Pancreas (tissue), 10 donors: Measurements from ENCODE around the gene U2AF1L4. TPM values are rescaled to one million over a fixed set of nuclear protein-coding genes. Genes with fewer than 3 reads are reported as not detected.

ENCODE experiments used
- ATAC-seq, 4 donors: fragments of 200-7000 bp; cut with Tn5 transposase; one replicate each; pipeline versions ENCODE4 v1.8.0 to v1.9.1; 2020; ENCODE audit warnings: mild to moderate bottlenecking in 4 of 4, moderate library complexity in 4 of 4
- DNase-seq, 6 donors: peaks; one replicate each; pipeline ENCODE4 v3.0.0-alpha.2; 2020
- FAIRE-seq: peaks from 2 replicates; lab custom pipeline; 2012; peaks lifted over from hg19 to GRCh38; lab: Jason Lieb, UNC
- H3K27ac ChIP-seq, 4 donors: fragments of 200-600 bp; sonication (generic); 1 replicate in 3 of 4; 2 replicates in 1 of 4; pipeline versions ENCODE4 v1.5.0 to v1.8.0; 2020
- H3K27me3 ChIP-seq, 4 donors: fragments of 200-600 bp; one replicate each; pipeline ENCODE4 v1.8.0; 2021
- H3K36me3 ChIP-seq, 3 donors: fragments of 200-600 bp; sonication (generic) in 1 of 3; one replicate each; pipeline versions ENCODE4 v1.5.0 to v1.8.0; 2020 to 2021
- H3K4me1 ChIP-seq, 3 donors: fragments of 200-600 bp; one replicate each; pipeline ENCODE4 v1.8.0; 2021
- H3K4me3 ChIP-seq, 4 donors: fragments of 200-600 bp; sonication (generic) in 2 of 4; one replicate each; pipeline versions ENCODE4 v1.5.0 to v1.8.0; 2020 to 2021
- H3K9me3 ChIP-seq, 4 donors: fragments of 200-600 bp; one replicate each; pipeline ENCODE4 v1.8.0; 2021
- CTCF ChIP-seq, 4 donors: fragments of 200-600 bp; sonication (generic) in 3 of 4; IDR thresholded peaks; one replicate each; pipeline versions ENCODE4 v1.5.0 to v1.8.0; 2021; ENCODE audit warnings: antibody characterized with exemption in 4 of 4
- WGBS, 2 donors: extraction: QIAGEN DNeasy Blood & Tissue Kit; methylation state at CpG; one replicate each; pipeline ENCODE4 v1.1.7; 2013; 5-methylcytosine and 5-hydroxymethylcytosine counted together
- intact Hi-C, 3 donors: fragments of 100-400 bp; cut with DNase I; formaldehyde crosslinking; loops; one replicate each; pipeline versions ENCODE4 v1.11.1 to v1.14.2; 2022
- polyA plus RNA-seq, 2 donors: library from polyadenylated mRNA; stranded (reverse); fragments of 200-250 nt; gene quantifications; one replicate each; pipeline ENCODE4 v1.2.3, GENCODE V29; 2013
- total RNA-seq, 6 donors: library from RNA; stranded (reverse); fragmentation: NEBNext Ultra II Directional in 4 of 6; extraction: Animal tissue kit (Norgen Biotek cat#: 25700) in 4 of 6; gene quantifications; one replicate each; pipeline versions ENCODE4 v1.2.1 to v1.2.4, GENCODE V29; 2021 to 2023
- donor health status: healthy with polysubstance abuse.
- donor health status: DM: no; HTN: no; CAD: no; lungs with moderate emphysema.
- donor health status: DM: no; HTN: no; CAD: no.
- donor health status: control.
- donor health status: control.
- donor health status: Bipolar disorder and iron deficiency.
- donor health status: DM: yes; HTN: yes; CAD: no.
- donor health status: DM: no; HTN: no; CAD: no.
- donor health status: DM: no; HTN: no; CAD: no.
- donor health status: DM: yes; HTN: yes; CAD: no.

Gene U2AF1L4
- 10 to 100 TPM in 5 of 6 donors, 1 to 10 TPM in 1; 9.7 to 14.3 (median 11.7) TPM for total RNA-seq
- polyA plus RNA-seq = 100 to 1,000 TPM in 1 of 2 donors, 10 to 100 TPM in 1; 62.7 to 124 TPM

GRCh38 chr19:35745328-35746086 lies at the start of gene U2AF1L4, which contains the start of gene PSENEN:
TSS of gene U2AF1L4 (minus strand) at chr19:35745418. CDS start at chr19:35745391, 27 bp downstream.
TSS of gene PSENEN (plus strand) at chr19:35745651. CDS start at chr19:35745931, 280 bp downstream.
- peaks cover 6 to 25% (median 7%) of the 10 kb centered on the region in 3 donors for H3K4me1 ChIP-seq
- no peaks in the 10 kb centered on the region for H3K27me3 ChIP-seq
- no peaks in the 10 kb centered on the region for H3K36me3 ChIP-seq
- peak within 1 kb of the TSS; percentile 100 for H3K27ac ChIP-seq
- FAIRE-seq (peak; percentile 95), DNase-seq (peak; percentile 92 to 99 (median 98)), ATAC-seq (peak; percentile 73 to 85 (median 80))
- intact Hi-C loops = no loop called here
- no peaks in the 10 kb centered on the region for H3K9me3 ChIP-seq
- WGBS, 2 donors = 0 to 1% methylated on average over 40 of the region's 40 CpGs
- TF ChIP-seq CTCF (IDR thresholded peaks at IDR 0.05) = no peak
- peak within 1 kb of the TSS; percentile 81 to 99 (median 83) for H3K4me3 ChIP-seq

- Histone ChIP-seq H3K9me3 (no peaks in the 10 kb centered on the region), H3K36me3 (no peaks in the 10 kb centered on the region), H3K4me3 (no peak overlapping the region), H3K4me1 (peaks cover 0 to 4% (median 0%) of the 10 kb centered on the region in 3 donors), H3K27me3 (no peaks in the 10 kb centered on the region), H3K27ac (no peak overlapping the region)
- ATAC-seq = no peak
- intact Hi-C loops = no loop called here
- no peak for FAIRE-seq
- TF ChIP-seq CTCF (IDR thresholded peaks at IDR 0.05) = no peak
- WGBS, 2 donors = 82 to 86% methylated on average over 7 of the region's 7 CpGs
- DNase-seq = no peak
Observed at GRCh38 chr19:35793381-35794165, 48.4 kb upstream of the U2AF1L4 start.

GRCh38 chr19:35792888-35793287 lies 47.7 kb upstream of the U2AF1L4 start:
- WGBS, 2 donors = 87 to 92% methylated on average over 8 of the region's 8 CpGs

GRCh38 chr19:35792312-35792711 lies 47.1 kb upstream of the U2AF1L4 start:
- no peaks in the 10 kb centered on the region for H3K9me3 ChIP-seq
- H3K4me3 ChIP-seq = no peak overlapping the region
- intact Hi-C loops = no loop called here
- ATAC-seq (no peak), DNase-seq (peak in 1 of 6 donors; percentile 20), FAIRE-seq (no peak)
- H3K27ac ChIP-seq = no peak overlapping the region
- no peaks in the 10 kb centered on the region for H3K27me3 ChIP-seq
- no peaks in the 10 kb centered on the region for H3K36me3 ChIP-seq
- H3K4me1 ChIP-seq = peaks cover 0 to 4% (median 0%) of the 10 kb centered on the region in 3 donors
- 87 to 92% methylated on average over 15 of the region's 15 CpGs for WGBS, 2 donors
- TF ChIP-seq CTCF (IDR thresholded peaks at IDR 0.05) = no peak

More at GRCh38 chr19:35792888-35793287, 47.7 kb upstream of the U2AF1L4 start:
- H3K9me3 ChIP-seq = no peaks in the 10 kb centered on the region
- peaks cover 0 to 4% (median 0%) of the 10 kb centered on the region in 3 donors for H3K4me1 ChIP-seq
- intact Hi-C loops = no loop called here
- H3K27ac ChIP-seq = no peak overlapping the region
- no peak for ATAC-seq
- DNase-seq = no peak
- TF ChIP-seq CTCF (IDR thresholded peaks at IDR 0.05) = no peak
- H3K4me3 ChIP-seq = no peak overlapping the region
- H3K36me3 ChIP-seq = no peaks in the 10 kb centered on the region
- no peak for FAIRE-seq
- H3K27me3 ChIP-seq = no peaks in the 10 kb centered on the region
